Mesendoderm (in vitro differentiated cells): Measurements from ENCODE around the gene KCNK3.

Experiments
- DNase-seq: peaks from one replicate; pipeline ENCODE4 v3.0.0; 2013
- H2AK5ac ChIP-seq: 2 replicates; pipeline ENCODE4 v1.6.1; 2013; ENCODE audit warnings: low read length, inconsistent platforms
- H2BK120ac ChIP-seq: 2 replicates; pipeline ENCODE4 v1.6.1; 2013; ENCODE audit warnings: low read depth, mild to moderate bottlenecking, low read length, moderate library complexity, mixed read lengths
- H2BK15ac ChIP-seq: replicated peaks from 2 replicates; pipeline ENCODE4 v1.6.1; 2013; ENCODE audit warnings: low read depth, mild to moderate bottlenecking, moderate library complexity
- H2BK5ac ChIP-seq: 2 replicates; pipeline ENCODE4 v1.6.1; 2013; ENCODE audit warnings: low read length, inconsistent platforms
- H3K18ac ChIP-seq: 2 replicates; pipeline ENCODE4 v1.6.1; 2013; ENCODE audit warnings: mild to moderate bottlenecking, low read length, mixed read lengths
- H3K23ac ChIP-seq: one replicate; pipeline ENCODE4 v1.6.1; 2013; ENCODE audit warnings: low read length
- H3K27ac ChIP-seq: 2 replicates; pipeline ENCODE4 v1.5.1; 2013; ENCODE audit warnings: low read depth, mild to moderate bottlenecking, inconsistent platforms, low read length, moderate library complexity
- H3K27me3 ChIP-seq: 2 replicates; pipeline ENCODE4 v1.6.1; 2013; ENCODE audit warnings: low read length, control low read depth, mild to moderate bottlenecking, inconsistent platforms; ENCODE audit not compliant: insufficient read depth, poor library complexity
- H3K36me3 ChIP-seq: 2 replicates; pipeline ENCODE4 v1.6.1; 2013; ENCODE audit warnings: low read length, inconsistent platforms; ENCODE audit not compliant: control insufficient read depth, insufficient read depth
- H3K4ac ChIP-seq: one replicate; pipeline ENCODE4 v1.6.1; 2013; ENCODE audit warnings: low read depth, mild to moderate bottlenecking, low read length, moderate library complexity
- H3K4me1 ChIP-seq: 2 replicates; pipeline ENCODE4 v1.6.1; 2013; ENCODE audit warnings: low read depth, low read length, inconsistent platforms; ENCODE audit not compliant: control insufficient read depth
- H3K4me2 ChIP-seq: 2 replicates; pipeline ENCODE4 v1.6.1; 2013; ENCODE audit warnings: low read length
- H3K4me3 ChIP-seq: 2 replicates; pipeline ENCODE4 v1.5.1; 2013; ENCODE audit warnings: mild to moderate bottlenecking, low read length
- H3K56ac ChIP-seq: one replicate; pipeline ENCODE4 v1.6.1; 2013; ENCODE audit warnings: low read length
- H3K79me1 ChIP-seq: 2 replicates; pipeline ENCODE4 v1.6.1; 2013; ENCODE audit warnings: low read length, inconsistent platforms
- H3K79me2 ChIP-seq: 2 replicates; pipeline ENCODE4 v1.6.1; 2013; ENCODE audit warnings: mild to moderate bottlenecking, low read length; ENCODE audit not compliant: control insufficient read depth, insufficient read depth
- H3K9ac ChIP-seq: 2 replicates; pipeline ENCODE4 v1.6.1; 2013; ENCODE audit warnings: low read length, inconsistent platforms
- H4K5ac ChIP-seq: one replicate; pipeline ENCODE4 v1.6.1; 2013; ENCODE audit warnings: low read length
- H4K8ac ChIP-seq: one replicate; pipeline ENCODE4 v1.6.1; 2013; ENCODE audit warnings: low read depth, mild to moderate bottlenecking, control low read depth, low read length, moderate library complexity
- WGBS: extraction: QIAGEN DNeasy Blood & Tissue Kit; methylation state at CpG from one replicate; pipeline ENCODE4 v1.1.7; 2013; ENCODE audit warnings: low lambda C conversion rate, missing lambda C conversion rate; ENCODE audit not compliant: insufficient coverage; ENCODE audit errors: extremely low coverage; 5-methylcytosine and 5-hydroxymethylcytosine counted together

Gene KCNK3

DNA sequence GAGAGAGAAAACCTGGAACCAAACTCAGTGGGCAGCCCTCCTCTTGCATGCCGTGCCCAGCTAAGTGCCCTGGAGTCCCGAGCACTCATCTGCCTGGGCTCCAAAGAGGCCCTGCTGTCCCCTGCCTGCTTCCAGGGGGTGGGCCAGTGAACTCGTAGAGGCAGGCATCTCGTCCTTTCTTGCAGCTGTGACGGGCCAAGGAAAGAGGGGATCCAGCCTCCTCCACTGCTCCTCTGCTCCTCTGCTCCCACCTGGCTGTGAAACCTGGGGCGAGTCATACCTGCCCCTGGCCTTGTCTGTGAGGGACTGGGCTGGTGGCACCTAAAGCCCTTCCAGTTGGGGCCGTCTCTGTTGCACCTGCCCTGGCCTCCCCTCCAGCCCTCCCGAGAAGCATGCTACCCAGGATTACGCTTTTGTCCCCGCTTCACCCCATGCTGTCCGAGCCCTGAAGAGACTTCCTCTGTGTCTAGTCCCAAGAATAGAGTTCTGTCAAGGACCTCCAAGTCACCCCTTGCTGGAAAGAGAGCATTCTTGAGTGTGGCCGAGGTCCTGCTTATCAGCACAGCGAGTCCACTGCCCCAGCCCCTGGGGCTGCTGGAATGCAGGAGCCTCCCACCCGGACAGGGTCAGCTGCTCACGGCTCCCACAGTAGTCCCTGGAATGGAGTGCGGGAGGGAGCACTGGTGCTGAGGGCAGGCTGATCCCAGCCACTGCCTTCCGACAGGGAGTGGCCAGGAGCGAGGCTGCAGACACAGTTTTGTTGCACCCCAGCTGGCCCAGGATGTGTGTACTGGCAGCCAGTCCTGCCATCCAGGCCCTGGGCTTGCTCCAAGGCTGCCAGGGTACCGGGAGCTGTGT lies 14.3 kb downstream of the KCNK3 start:
- DNase-seq = peak; percentile 36
- H3K56ac ChIP-seq = no peak overlapping the region
- no peak overlapping the region for H3K9ac ChIP-seq
- no peak overlapping the region for H3K4me3 ChIP-seq
- no peaks in the 10 kb centered on the region for H3K79me1 ChIP-seq
- H2AK5ac ChIP-seq = no peak overlapping the region
- no peak overlapping the region for H3K4me2 ChIP-seq
- no peaks in the 10 kb centered on the region for H3K4me1 ChIP-seq
- H3K79me2 ChIP-seq = no peaks in the 10 kb centered on the region
- no peaks in the 10 kb centered on the region for H3K36me3 ChIP-seq
- no peak overlapping the region for H3K18ac ChIP-seq
- H3K27me3 ChIP-seq = no peaks in the 10 kb centered on the region
- no peak overlapping the region for H3K27ac ChIP-seq
- no peak overlapping the region for H2BK120ac ChIP-seq
- no peak overlapping the region for H2BK15ac ChIP-seq
- no peak overlapping the region for H4K5ac ChIP-seq
- H4K8ac ChIP-seq = no peak overlapping the region
- H3K23ac ChIP-seq = no peak overlapping the region
- H3K4ac ChIP-seq = no peak overlapping the region
- whole genome bisulfite sequencing = no CpG with 5 or more reads among the region's 19 CpGs
- no peak overlapping the region for H2BK5ac ChIP-seq

DNA sequence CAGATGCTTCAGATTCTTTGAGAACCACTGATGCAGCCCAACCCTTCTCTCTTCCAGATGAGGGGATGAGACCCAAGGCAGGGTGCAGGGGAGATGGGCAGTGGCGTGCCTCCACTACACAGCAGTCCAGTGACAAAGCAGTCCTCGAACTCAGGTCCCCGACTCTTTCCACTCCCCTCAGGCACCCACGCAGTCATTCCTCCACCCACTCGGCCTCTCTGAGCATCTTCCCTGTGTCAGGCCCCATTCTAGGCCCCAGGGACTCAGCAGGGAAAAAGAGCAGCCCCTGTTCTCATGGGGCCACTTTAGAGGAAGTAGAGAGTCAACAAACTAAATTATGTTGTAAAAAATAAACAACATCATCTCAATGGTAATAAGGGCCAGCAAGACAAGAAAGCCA lies 15.2 kb downstream of the KCNK3 start:
- no peak overlapping the region for H2BK5ac ChIP-seq
- no peaks in the 10 kb centered on the region for H3K79me1 ChIP-seq
- no peaks in the 10 kb centered on the region for H3K79me2 ChIP-seq
- H3K56ac ChIP-seq = no peak overlapping the region
- H3K27ac ChIP-seq = no peak overlapping the region
- H3K23ac ChIP-seq = no peak overlapping the region
- H2BK15ac ChIP-seq = no peak overlapping the region
- no peak overlapping the region for H3K9ac ChIP-seq
- no peak overlapping the region for H4K8ac ChIP-seq
- no peak overlapping the region for H3K18ac ChIP-seq
- H2BK120ac ChIP-seq = no peak overlapping the region
- H3K4ac ChIP-seq = no peak overlapping the region
- WGBS = no CpG with 5 or more reads among the region's 5 CpGs
- no peak overlapping the region for H4K5ac ChIP-seq
- H2AK5ac ChIP-seq = no peak overlapping the region
- no peaks in the 10 kb centered on the region for H3K4me1 ChIP-seq
- H3K27me3 ChIP-seq = no peaks in the 10 kb centered on the region
- H3K4me2 ChIP-seq = no peak overlapping the region
- no peaks in the 10 kb centered on the region for H3K36me3 ChIP-seq
- DNase-seq = no peak
- H3K4me3 ChIP-seq = no peak overlapping the region

GRCh38 chr2:26708457-26708856 lies 15.9 kb downstream of the KCNK3 start:
- Histone ChIP-seq H3K4me2 (no peak overlapping the region), H4K8ac (no peak overlapping the region), H3K79me2 (no peaks in the 10 kb centered on the region), H3K36me3 (no peaks in the 10 kb centered on the region), H3K56ac (no peak overlapping the region), H2BK5ac (no peak overlapping the region), H3K79me1 (no peaks in the 10 kb centered on the region), H3K9ac (no peak overlapping the region), H3K4me3 (no peak overlapping the region), H4K5ac (no peak overlapping the region), H2AK5ac (no peak overlapping the region), H3K23ac (no peak overlapping the region), H2BK15ac (no peak overlapping the region), H3K18ac (no peak overlapping the region), H3K4me1 (no peaks in the 10 kb centered on the region), H2BK120ac (no peak overlapping the region), H3K4ac (no peak overlapping the region), H3K27me3 (no peaks in the 10 kb centered on the region), H3K27ac (no peak overlapping the region)
- WGBS = no CpG with 5 or more reads among the region's 8 CpGs
- DNase-seq = no peak

DNA sequence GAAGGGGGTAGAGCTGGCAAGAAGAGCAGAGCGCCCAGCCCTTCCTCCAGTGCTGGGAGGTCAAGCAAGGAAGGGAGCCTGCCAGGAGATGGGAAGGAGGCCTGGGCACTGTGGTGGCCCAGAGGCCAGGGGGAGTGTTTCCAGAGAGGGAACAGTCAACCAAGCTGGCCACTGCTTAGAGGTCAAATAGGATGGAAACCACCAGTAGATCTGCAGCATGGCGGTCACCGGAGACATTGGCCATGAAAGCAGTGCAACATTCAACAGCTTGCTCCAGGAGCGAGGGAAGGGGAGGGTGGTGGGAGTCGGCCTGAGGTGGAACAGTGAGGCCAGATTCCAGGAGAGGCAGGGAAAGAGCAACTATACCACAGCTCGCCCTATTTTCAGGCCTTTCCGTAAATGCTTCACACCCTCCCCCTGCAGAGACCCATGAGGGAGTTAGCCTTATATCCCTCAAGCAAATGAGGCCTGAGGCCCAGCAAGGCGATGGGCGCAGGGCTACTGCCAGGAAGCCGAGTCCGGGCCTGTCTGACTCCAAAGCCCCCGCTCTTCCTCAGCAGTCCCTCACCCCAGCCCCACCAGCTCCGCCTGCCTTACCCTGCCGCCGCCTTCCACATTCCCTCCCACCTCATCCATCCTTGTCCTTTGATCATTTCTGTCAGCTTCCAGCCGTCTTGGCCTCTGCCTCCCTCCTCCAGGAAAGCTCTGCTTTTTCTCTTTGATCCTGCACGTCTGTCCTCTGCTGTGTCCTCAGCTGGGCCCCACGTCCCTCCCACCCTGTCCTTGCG lies 17.0 kb downstream of the KCNK3 start:
- no peak overlapping the region for H3K9ac ChIP-seq
- H2BK5ac ChIP-seq = no peak overlapping the region
- DNase-seq = no peak
- H3K23ac ChIP-seq = no peak overlapping the region
- no peak overlapping the region for H3K27ac ChIP-seq
- no peak overlapping the region for H2BK120ac ChIP-seq
- H3K18ac ChIP-seq = no peak overlapping the region
- H2AK5ac ChIP-seq = no peak overlapping the region
- H3K4ac ChIP-seq = no peak overlapping the region
- no peaks in the 10 kb centered on the region for H3K4me1 ChIP-seq
- no peak overlapping the region for H3K4me2 ChIP-seq
- no peak overlapping the region for H4K5ac ChIP-seq
- H3K79me1 ChIP-seq = no peaks in the 10 kb centered on the region
- H3K56ac ChIP-seq = no peak overlapping the region
- H2BK15ac ChIP-seq = no peak overlapping the region
- no peak overlapping the region for H4K8ac ChIP-seq
- no peak overlapping the region for H3K4me3 ChIP-seq
- H3K79me2 ChIP-seq = no peaks in the 10 kb centered on the region
- H3K36me3 ChIP-seq = no peaks in the 10 kb centered on the region
- whole genome bisulfite sequencing = no CpG with 5 or more reads among the region's 19 CpGs
- H3K27me3 ChIP-seq = no peaks in the 10 kb centered on the region

GRCh38 chr2:26710145-26710544 lies 17.6 kb downstream of the KCNK3 start:
- no peak overlapping the region for H3K4me2 ChIP-seq
- H3K56ac ChIP-seq = no peak overlapping the region
- no peaks in the 10 kb centered on the region for H3K79me1 ChIP-seq
- H3K18ac ChIP-seq = no peak overlapping the region
- no peak overlapping the region for H3K27ac ChIP-seq
- no peaks in the 10 kb centered on the region for H3K27me3 ChIP-seq
- H4K8ac ChIP-seq = no peak overlapping the region
- no peak overlapping the region for H3K4ac ChIP-seq
- H3K4me3 ChIP-seq = no peak overlapping the region
- H3K4me1 ChIP-seq = no peaks in the 10 kb centered on the region
- no peaks in the 10 kb centered on the region for H3K36me3 ChIP-seq
- H3K23ac ChIP-seq = no peak overlapping the region
- H2AK5ac ChIP-seq = no peak overlapping the region
- H2BK5ac ChIP-seq = no peak overlapping the region
- H3K79me2 ChIP-seq = no peaks in the 10 kb centered on the region
- WGBS = no CpG with 5 or more reads among the region's 9 CpGs
- DNase-seq = no peak
- no peak overlapping the region for H2BK15ac ChIP-seq
- H3K9ac ChIP-seq = no peak overlapping the region
- H2BK120ac ChIP-seq = no peak overlapping the region
- H4K5ac ChIP-seq = no peak overlapping the region
